ENCODE measurements around the gene COX5A. TPM values are rescaled to one million over a fixed set of nuclear protein-coding genes. Genes with fewer than 3 reads are reported as not detected.

COX5A gene
- total and polyA plus RNA-seq, 2 of the 4 experiments (the other 2 are of a cell fraction) = 39.8 to 141 TPM

GRCh38 chr15:74893627-74894026 is 44.2 kb downstream of the COX5A start:
- no peaks in the 10 kb centered on the region for H3K9me3 ChIP-seq (ENCODE audit: control insufficient read depth, insufficient read depth, low read length)
- dilution Hi-C loops (cut with HindIII; ENCODE audit: low sequenced_read_pairs, unreplicated experiment) (no loop called here), in situ Hi-C loops (cut with MboI; ENCODE audit: low sequenced_read_pairs) (no loop called here), intact Hi-C loops (cut with micrococcal nuclease) (loop anchor here (5.0 kb wide), 1 partner anchor 51 kb away; the partner anchor contains the start of gene ULK3)
- H2AK5ac ChIP-seq (ENCODE audit: low read depth, low read length) = no peak overlapping the region
- ChIA-PET CTCF (no interaction called here), POLR2A (ENCODE audit: unreplicated experiment) (no interaction called here)
- ATAC-seq (ENCODE audit: low read depth) (no peak), DNase-seq (no peak)
- no peak overlapping the region for H2BK15ac ChIP-seq (ENCODE audit: low read depth, low read length)
- no peak overlapping the region for H3K4me2 ChIP-seq (ENCODE audit: low read depth, low read length)
- H3K9ac ChIP-seq (ENCODE audit: low read depth, low read length) = no peak overlapping the region
- H3K4me3 ChIP-seq (ENCODE audit: insufficient read depth, low read depth, low read length) = no peak overlapping the region
- no peak overlapping the region for H2AK9ac ChIP-seq (replicated peaks; ENCODE audit: low read depth, low read length, poor library complexity)
- no peak overlapping the region for H4K8ac ChIP-seq (ENCODE audit: low read depth in 2 of 2, low read length in 2 of 2)
- H3K4ac ChIP-seq (ENCODE audit: low read depth, low read length) = no peak overlapping the region
- H3K14ac ChIP-seq (replicated peaks; ENCODE audit: low read depth, low read length) = no peak overlapping the region
- peaks cover 9% of the 10 kb centered on the region for H3K4me1 ChIP-seq (ENCODE audit: control insufficient read depth, insufficient read depth, low read length)
- H3K9me1 ChIP-seq (ENCODE audit: insufficient read depth, low read length) = peaks cover 25% of the 10 kb centered on the region
- BruUV-seq (replicated peaks) = no TSS peak
- no peak overlapping the region for H2BK120ac ChIP-seq (ENCODE audit: low read depth, low read length)
- WGBS, 2 experiments (ENCODE audit: extremely low coverage in 2 of 2, insufficient read length in 1 of 2) = no CpG with 5 or more reads among the region's 3 CpGs
- no peaks in the 10 kb centered on the region; the same call in 1 of the 2 replicates for H4K20me1 ChIP-seq (ENCODE audit: insufficient read depth, low read length)
- no peak overlapping the region for H3K18ac ChIP-seq (ENCODE audit: low read depth, low read length)
- H2BK20ac ChIP-seq (ENCODE audit: low read depth, low read length) = no peak overlapping the region
- H3K27ac ChIP-seq (ENCODE audit: insufficient read depth, low read length) = no peak overlapping the region
- peaks cover 19 to 37% of the 10 kb centered on the region in 2 experiments; a peak in 3 of 4 replicates for H3K79me1 ChIP-seq (ENCODE audit: low read depth in 1 of 2, low read length in 2 of 2)
- H4K5ac ChIP-seq (ENCODE audit: low read depth, low read length) = no peak overlapping the region
- no peak for TF ChIP-seq USF2 (IDR thresholded peaks at IDR 0.05; ENCODE audit: low read depth, low read length)
- no peak for TF ChIP-seq MAZ (IDR thresholded peaks at IDR 0.05; ENCODE audit: borderline replicate concordance, low read depth, low read length)
- TF ChIP-seq BHLHE40 (IDR thresholded peaks at IDR 0.05; ENCODE audit: low read depth, low read length) = no peak
- TF ChIP-seq MXI1 (IDR thresholded peaks at IDR 0.05; ENCODE audit: borderline replicate concordance, low read depth, low read length) = no peak
- TF ChIP-seq RAD21 (IDR thresholded peaks at IDR 0.05; ENCODE audit: low read length) = no peak
- TF ChIP-seq ELK1 (IDR thresholded peaks at IDR 0.05; ENCODE audit: borderline replicate concordance, low read depth, low read length) = no peak
- TF ChIP-seq RCOR1 (IDR thresholded peaks at IDR 0.05; ENCODE audit: insufficient replicate concordance, low read length) = no peak
- TF ChIP-seq CHD1 (IDR thresholded peaks at IDR 0.05; ENCODE audit: low read depth, low read length) = no peak
- no peak for TF ChIP-seq SMC3 (IDR thresholded peaks at IDR 0.05; ENCODE audit: low read depth, low read length)
- no peak for TF ChIP-seq CTCF (conservative IDR thresholded peaks at IDR 0.05; ENCODE audit: low read depth, low read length)
- TF ChIP-seq FOS (IDR thresholded peaks at IDR 0.05; ENCODE audit: low read depth, low read length) = no peak
- TF ChIP-seq NFE2L2 (IDR thresholded peaks at IDR 0.05; ENCODE audit: low read depth, low read length) = no peak
- no peak for TF ChIP-seq MAFK (IDR thresholded peaks at IDR 0.05; ENCODE audit: low read depth, low read length)
- no peak for TF ChIP-seq POLR2A (IDR thresholded peaks at IDR 0.05; ENCODE audit: low read depth, low read length)
- no peak for TF ChIP-seq CEBPB (IDR thresholded peaks at IDR 0.05; ENCODE audit: low read depth, low read length)
- no peak for TF ChIP-seq RFX5 (IDR thresholded peaks at IDR 0.05; ENCODE audit: low read depth, low read length)
- no peak overlapping the region for H3K56ac ChIP-seq (ENCODE audit: extremely low read depth, insufficient read depth, low read length)
- H3K27me3 ChIP-seq (ENCODE audit: control insufficient read depth, insufficient read depth, low read length) = no peaks in the 10 kb centered on the region
- no peak overlapping the region for H4K91ac ChIP-seq (ENCODE audit: insufficient read depth, low read depth, low read length)
- H2AFZ ChIP-seq (replicated peaks; ENCODE audit: low read length, poor library complexity) = no peak overlapping the region
- H2BK5ac ChIP-seq (ENCODE audit: low read depth, low read length, poor library complexity, severe bottlenecking) = no peak overlapping the region
- H3K23ac ChIP-seq (ENCODE audit: low read depth, low read length) = no peak overlapping the region
- H3K36me3 ChIP-seq (ENCODE audit: control insufficient read depth, insufficient read depth, low read length) = peaks cover 41% of the 10 kb centered on the region
